Activated CD4-positive, alpha-beta T cell treated with anti-CD3 and anti-CD28 coated beads for 36 hours (primary cell): ENCODE results near the gene DKK3. TPM values are rescaled to one million over a fixed set of nuclear protein-coding genes. Genes with fewer than 3 reads are reported as not detected.

ENCODE experiments used
- ATAC-seq: fragments of 200-7000 bp; cut with Tn5 transposase; one replicate; pipeline ENCODE4 v1.10.0; 2021; ENCODE audit warnings: mild to moderate bottlenecking, moderate library complexity
- CTCF ChIA-PET: fragments of 350-600 bp; sonication (Branson Sonifier 250); formaldehyde crosslinking; loops from one replicate; lab custom pipeline; 2021; ENCODE audit warnings: antibody characterized with exemption; lab: Charles Lee
- POLR2A ChIA-PET: fragments of 350-600 bp; sonication (Branson Sonifier 250); formaldehyde crosslinking; loops from one replicate; lab custom pipeline; 2021; ENCODE audit warnings: antibody characterized with exemption, inconsistent platforms; lab: Charles Lee
- DNase-seq: peaks from one replicate; pipeline ENCODE4 v3.0.0-alpha.2; 2020
- H3K27ac Mint-ChIP-seq: one replicate; pipeline ENCODE4 v1.8.0; 2021; ENCODE audit warnings: mixed read lengths
- H3K27me3 Mint-ChIP-seq: one replicate; pipeline ENCODE4 v1.8.0; 2021; ENCODE audit warnings: mixed read lengths
- H3K36me3 Mint-ChIP-seq: one replicate; pipeline ENCODE4 v1.8.0; 2021; ENCODE audit warnings: low read depth, mixed read lengths
- H3K4me1 Mint-ChIP-seq: one replicate; pipeline ENCODE4 v1.8.0; 2021; ENCODE audit warnings: mixed read lengths
- H3K4me3 Mint-ChIP-seq: one replicate; pipeline ENCODE4 v1.8.0; 2021; ENCODE audit warnings: mild to moderate bottlenecking, moderate library complexity, mixed read lengths
- H3K9me3 Mint-ChIP-seq: one replicate; pipeline ENCODE4 v1.8.0; 2021; ENCODE audit warnings: low read depth, mixed read lengths
- intact Hi-C, 2 experiments: fragments of 100-400 bp; cut with DNase I in 1 of 2; cut with micrococcal nuclease in 1 of 2; formaldehyde crosslinking; loops; one replicate each; pipeline versions ENCODE4 v1.14.2 to v1.15.1; 2022 to 2024; cut with DNase I, micrococcal nuclease
- total RNA-seq, 2 experiments: library from RNA; stranded (reverse); gene quantifications; one replicate each; pipeline ENCODE4 v1.2.3, GENCODE V29; 2021

Gene DKK3
- total RNA-seq, 2 experiments from 2014 or later = not detected

- H3K9me3 Mint-ChIP-seq = no peaks in the 10 kb centered on the region
- intact Hi-C loops = no loop called here
- H3K27ac Mint-ChIP-seq = no peak overlapping the region
- no peaks in the 10 kb centered on the region for H3K27me3 Mint-ChIP-seq
- no peak overlapping the region for H3K4me3 Mint-ChIP-seq
- no peak for DNase-seq
- CTCF ChIA-PET = no interaction called here
- POLR2A ChIA-PET = no interaction called here
- no peak for ATAC-seq
- H3K4me1 Mint-ChIP-seq = no peaks in the 10 kb centered on the region
- peaks cover 18% of the 10 kb centered on the region for H3K36me3 Mint-ChIP-seq
These were observed 92.8 kb downstream of the DKK3 start for GRCh38 chr11:11915625-11916024.

- Mint-ChIP-seq H3K36me3 (peaks cover 16% of the 10 kb centered on the region), H3K27ac (no peak overlapping the region), H3K4me3 (no peak overlapping the region), H3K27me3 (no peaks in the 10 kb centered on the region), H3K9me3 (no peaks in the 10 kb centered on the region), H3K4me1 (no peaks in the 10 kb centered on the region)
- ATAC-seq (no peak), DNase-seq (no peak)
- intact Hi-C loops = no loop called here
- ChIA-PET POLR2A (no interaction called here), CTCF (no interaction called here)
These were observed 95.0 kb downstream of the DKK3 start for GRCh38 chr11:11913395-11913794.

Other genes starting within 250 kb of the DKK3 start
- gene USP47, start 166.7 kb downstream of the DKK3 start, total RNA-seq = 10 to 100 TPM; 43.3 to 56.3 TPM
- gene MICAL2, start 102.0 kb upstream of the DKK3 start, total RNA-seq = 100 to 1,000 TPM; 186 to 207 TPM